SK-MEL-5 (cell line): ENCODE results near the gene NFKB2. TPM values are rescaled to one million over a fixed set of nuclear protein-coding genes. Genes with fewer than 3 reads are reported as not detected.

Experiments used
- small RNA-seq, 2 experiments: library from RNA; depleted of rRNA; stranded (forward); fragments of <200 nt; gene quantifications; one replicate each; pipeline ENCODE3, GENCODE V24; 2014
- total RNA-seq: library from RNA; depleted of rRNA; stranded (reverse); fragments of >200 nt; shearing (Covaris generic); gene quantifications from 2 replicates; pipeline ENCODE4 v1.2.3, GENCODE V29; 2014; rRNA removed

Gene NFKB2
- total RNA-seq, 1 experiment from 2014 or later: 10.3 TPM

Small RNAs within 50 kb of the gene (small RNA-seq; reads per million reads assigned to genes)
- 0.48 to 42.9 reads per million in 2 experiments for gene MIR146B

Other genes with a start within 250 kb of the NFKB2 start
- 64.7 and 65.5 TPM in 2 replicates for gene NOLC1, start 243.3 kb upstream of the NFKB2 start, total RNA-seq
- gene ELOVL3, start 169.4 kb upstream of the NFKB2 start, total RNA-seq: 0.58 and 0.69 TPM in 2 replicates
- not detected in 2 replicates for gene PITX3, start 154.2 kb upstream of the NFKB2 start, total RNA-seq
- gene GBF1, start 150.2 kb upstream of the NFKB2 start, total RNA-seq: 14.6 and 17.2 TPM in 2 replicates
- 0.40 and 0.61 TPM in 2 replicates for gene PSD, start 23.1 kb downstream of the NFKB2 start, total RNA-seq
- 6.5 and 8.4 TPM in 2 replicates for gene FBXL15, start 25.1 kb downstream of the NFKB2 start, total RNA-seq
- 24.3 and 26.6 TPM in 2 replicates for gene CUEDC2, start 36.9 kb downstream of the NFKB2 start, total RNA-seq
- not detected in 2 replicates for gene C10orf95, start 55.8 kb downstream of the NFKB2 start, total RNA-seq
- 67.1 and 85.6 TPM in 2 replicates for gene ACTR1A, start 107.0 kb downstream of the NFKB2 start, total RNA-seq
- 1.8 TPM in 2 replicates for gene SUFU, start 108.3 kb downstream of the NFKB2 start, total RNA-seq
- gene TRIM8, start 248.8 kb downstream of the NFKB2 start, total RNA-seq: 11.7 and 21.6 TPM in 2 replicates